NCI-H345 treated with DMSO at 0.1 percent for 48 hours (cell line): ENCODE measurements around the gene MFAP5.
"Not testable (repeated sequence)": the region's sequence is repeated elsewhere in the genome, so short reads cannot be mapped to it uniquely, and the experiment has no call there.

Experiments used
- DNase-seq: peaks from one replicate; lab custom pipeline; 2025; ENCODE audit not compliant: unreplicated experiment; lab: John Stamatoyannopoulos, UW

Gene MFAP5

DNA sequence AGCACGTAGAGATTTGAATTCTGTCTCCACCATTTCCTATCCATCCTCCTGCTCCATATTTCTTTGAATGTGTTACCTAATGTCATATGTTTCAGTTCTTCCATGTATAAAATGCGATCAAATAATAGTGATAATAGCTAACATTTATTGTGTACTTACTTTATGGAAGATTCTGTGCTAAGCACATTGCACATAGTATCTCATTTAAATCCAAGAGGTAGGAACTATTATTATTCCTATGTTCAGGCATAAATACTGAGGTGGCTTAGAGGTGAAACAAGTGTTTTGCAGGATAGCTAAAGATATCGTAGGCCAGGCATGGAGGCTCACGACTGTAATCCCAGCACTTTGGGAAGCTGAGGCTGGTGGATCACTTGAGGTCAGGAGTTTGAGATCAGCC is 32.5 kb downstream of the MFAP5 start:
- DNase-seq = no peak

DNA sequence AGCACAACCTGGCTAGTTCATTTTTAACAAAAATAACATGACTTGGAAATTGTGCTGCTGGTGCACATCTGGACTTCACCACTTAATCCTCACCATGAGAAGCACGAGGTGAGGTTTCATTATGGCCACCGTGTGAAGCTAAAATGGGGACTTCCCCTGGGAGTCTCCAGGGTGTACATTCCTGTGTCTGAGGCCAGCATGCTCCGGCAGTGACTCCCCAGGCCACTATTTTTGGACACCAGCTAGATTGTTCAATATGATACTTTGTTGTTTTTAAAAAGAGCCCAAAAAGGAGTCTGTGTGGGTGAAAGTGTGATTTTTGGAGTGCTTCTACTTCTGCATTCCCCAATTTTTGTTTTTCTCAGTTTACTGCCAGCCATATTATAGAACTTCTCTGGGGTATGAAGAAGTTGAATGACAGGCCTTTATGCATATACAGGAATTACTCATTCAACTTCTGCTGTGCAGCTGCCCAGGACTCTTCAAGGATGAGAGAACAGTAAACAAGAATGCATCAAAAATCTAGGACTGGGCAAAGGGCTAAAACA is 33.1 kb downstream of the MFAP5 start:
- no peak for DNase-seq

DNA sequence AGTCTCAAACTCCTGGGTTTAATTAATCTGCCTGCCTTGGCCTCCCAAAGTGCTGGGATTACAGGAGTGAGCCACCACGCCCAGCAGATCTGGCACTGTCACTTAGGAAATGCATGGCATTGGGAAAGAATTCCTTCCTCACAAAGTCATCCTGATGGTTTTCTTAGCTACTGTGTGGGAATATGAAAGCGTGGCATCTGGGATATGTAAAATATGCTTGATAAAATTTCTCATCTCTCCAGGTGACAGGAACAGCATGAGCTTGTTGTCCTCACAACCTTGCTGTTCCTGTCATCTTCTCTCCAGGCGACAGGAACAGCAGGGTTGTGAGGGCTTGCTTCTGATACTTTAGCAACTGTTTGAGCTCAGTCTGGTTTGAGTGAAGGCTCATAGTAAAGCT is 33.9 kb downstream of the MFAP5 start:
- DNase-seq = no peak

DNA sequence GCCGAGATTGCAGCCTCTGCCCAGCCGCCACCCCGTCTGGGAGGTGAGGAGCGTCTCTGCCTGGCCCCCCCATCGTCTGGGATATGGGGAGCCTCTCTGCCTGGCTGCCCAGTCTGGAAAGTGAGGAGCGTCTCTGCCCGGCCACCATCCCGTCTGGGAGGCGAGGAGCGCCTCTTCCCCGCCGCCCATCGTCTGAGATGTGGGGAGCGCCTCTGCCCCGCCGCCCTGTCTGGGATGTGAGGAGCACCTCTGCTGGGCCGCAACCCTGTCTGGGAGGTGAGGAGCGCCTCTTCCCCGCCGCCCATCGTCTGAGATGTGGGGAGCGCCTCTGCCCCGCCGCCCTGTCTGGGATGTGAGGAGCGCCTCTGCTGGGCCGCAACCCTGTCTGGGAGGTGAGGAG is 37.9 kb downstream of the MFAP5 start:
- not testable (repeated sequence) for DNase-seq

DNA sequence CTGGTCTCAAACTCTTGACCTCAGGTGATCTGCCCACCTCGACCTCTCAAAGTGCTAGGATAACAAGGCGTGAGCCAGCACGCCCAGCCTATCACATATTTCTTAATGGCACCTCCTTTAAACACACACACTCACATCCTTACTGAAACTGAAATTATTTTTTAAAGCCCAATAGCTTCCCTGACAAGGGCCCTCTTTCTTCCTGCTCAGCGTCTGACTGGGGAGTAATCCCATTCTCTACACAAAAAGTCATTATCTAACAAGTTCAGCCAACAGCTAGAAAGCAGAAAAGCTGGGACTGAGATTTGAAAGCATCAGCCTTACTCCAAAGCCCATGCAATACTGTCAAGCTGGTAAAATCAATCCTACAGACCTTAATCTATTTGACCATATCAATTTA is 40.0 kb downstream of the MFAP5 start:
- no peak for DNase-seq

DNA sequence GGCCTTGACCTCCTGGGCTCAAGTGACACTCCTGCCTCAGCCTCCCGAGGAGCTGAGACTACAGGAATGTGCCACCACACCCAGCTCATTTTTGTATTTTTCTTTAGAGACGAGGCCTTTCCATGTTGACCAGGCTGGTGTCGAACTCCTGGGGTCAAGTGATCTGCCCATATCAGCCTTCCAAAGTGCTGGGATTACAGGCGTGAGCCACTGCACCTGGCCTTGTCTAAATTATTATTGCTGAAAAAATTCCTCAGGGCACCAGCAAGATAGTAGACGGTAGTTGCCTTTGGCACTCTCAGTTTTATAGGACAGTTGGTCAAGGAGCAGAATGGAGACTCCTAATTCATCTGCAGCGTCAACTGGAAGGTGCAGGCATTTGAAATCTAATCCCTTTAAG is 47.4 kb downstream of the MFAP5 start:
- no peak for DNase-seq

DNA sequence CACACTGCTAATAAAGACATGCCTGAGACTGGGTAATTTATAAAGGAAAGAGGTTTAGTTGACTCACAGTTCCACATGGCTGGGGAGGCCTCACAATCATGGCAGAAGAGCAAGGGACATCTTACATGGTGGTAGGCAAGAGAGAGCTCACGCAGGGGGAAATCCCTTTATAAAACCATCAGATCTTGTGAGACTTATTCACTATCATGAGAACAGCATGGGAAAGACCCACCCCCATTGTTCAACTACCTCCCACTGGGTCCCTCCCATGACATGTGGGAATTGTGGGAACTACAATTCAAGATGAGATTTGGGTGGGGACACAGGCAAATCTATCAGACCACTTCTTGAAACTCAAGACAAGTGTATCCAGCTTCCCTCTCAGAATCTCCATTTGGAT is 48.7 kb downstream of the MFAP5 start:
- DNase-seq = not testable (repeated sequence)

DNA sequence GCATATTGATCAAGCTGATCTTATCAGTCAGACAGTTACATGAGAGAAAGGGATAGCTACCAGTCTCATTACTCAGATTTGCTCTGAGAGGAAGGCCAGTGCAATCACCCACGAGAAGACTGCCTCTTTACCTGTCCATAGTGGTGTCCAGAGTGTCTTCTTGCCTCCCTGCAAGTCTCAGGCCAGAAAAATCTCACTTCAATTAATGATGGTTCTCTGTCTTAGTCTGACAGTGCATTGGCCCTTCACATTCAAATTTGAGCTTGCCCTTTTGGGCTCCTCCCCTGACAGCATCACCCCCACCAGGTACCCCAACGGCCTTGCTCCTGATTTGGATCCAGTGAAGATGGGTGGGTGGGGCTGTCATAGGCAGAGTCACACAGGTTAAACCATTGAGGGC is 50.0 kb downstream of the MFAP5 start, which contains the start of gene AICDA:
Gene AICDA, minus strand, starts transcription at position 231 of the 400 bp plus-strand sequence. Its CDS starts 92 bp downstream, at position 139.
- DNase-seq = no peak

DNA sequence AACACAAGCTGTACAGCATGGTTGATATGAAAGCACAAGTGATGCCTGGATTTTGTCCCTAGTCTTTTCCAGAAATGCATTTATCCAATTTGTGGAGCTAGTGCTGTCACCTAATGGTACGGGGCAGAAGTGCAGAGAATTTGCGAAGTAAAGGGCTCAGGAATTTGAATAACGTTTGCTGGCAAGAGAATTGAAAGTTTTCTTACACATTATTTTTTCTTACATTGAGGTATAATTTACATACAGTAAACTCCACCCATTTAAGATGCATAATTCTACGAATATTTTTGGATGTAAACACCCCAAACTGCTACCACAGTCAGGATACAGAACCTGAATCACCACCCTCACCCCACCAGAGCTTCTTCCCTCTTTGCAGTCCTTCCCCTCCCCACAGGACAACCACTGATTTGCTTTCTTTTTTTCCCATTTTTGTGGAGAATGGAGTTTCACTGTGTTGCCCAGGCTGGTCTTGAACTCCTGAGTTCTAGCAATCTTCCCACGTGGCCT is 53.5 kb downstream of the MFAP5 start:
- peak; percentile 40 for DNase-seq

DNA sequence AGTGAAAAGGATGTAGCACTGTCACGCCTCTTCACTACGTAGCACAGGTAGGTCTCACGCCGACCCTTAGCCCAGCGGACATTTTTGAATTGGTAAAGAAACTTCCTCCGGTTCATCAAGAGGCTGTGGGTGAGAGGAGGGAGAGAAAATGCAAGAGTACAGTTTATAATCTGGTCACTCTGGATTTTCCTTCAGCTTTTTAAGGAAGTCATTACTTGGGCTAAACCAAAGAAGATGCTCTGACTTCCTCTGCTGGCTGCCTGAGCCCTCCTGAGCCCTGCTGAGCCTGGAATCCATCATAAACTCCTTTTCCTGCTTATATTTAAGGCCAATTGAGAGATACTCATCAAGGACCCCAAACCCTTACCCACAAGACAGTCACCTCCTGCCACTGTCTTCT is 55.7 kb downstream of the MFAP5 start:
- no peak for DNase-seq

DNA sequence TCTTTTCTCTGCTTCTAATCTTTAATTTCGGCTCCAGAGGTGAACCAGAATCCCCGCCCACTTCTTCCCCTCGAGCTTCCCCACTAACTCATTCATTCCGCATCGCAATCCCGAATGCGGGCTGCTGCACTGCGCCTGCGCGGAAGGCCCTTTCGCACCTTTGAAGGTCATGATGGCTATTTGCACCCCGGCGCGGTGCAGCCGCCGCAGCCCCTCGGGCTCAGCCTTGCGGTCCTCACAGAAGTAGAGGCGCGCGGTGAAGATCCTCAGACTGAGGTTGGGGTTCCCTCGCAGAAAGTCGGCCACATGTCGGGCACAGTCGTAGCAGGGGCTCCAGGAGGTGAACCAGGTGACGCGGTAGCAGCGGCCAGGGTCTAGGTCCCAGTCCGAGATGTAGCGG is 57.6 kb downstream of the MFAP5 start:
- DNase-seq = no peak

DNA sequence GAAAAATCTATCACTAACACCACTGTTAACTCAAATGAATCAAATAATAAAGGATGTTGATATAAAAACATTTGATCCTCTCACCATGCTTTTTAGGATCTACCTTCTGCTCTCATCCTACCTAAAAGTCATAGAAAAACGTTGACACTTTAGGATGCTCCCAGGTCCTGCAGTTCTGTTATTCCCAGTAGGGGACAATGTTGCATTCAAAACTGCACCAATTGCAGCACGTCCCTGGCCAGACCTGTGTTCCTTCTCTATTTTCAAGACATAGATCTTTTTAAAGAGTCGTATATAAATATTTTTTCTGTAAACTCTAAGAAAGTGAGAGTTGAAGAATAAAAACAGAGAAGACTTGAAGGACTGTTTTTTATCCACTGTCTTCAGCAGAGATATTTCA is 58.8 kb downstream of the MFAP5 start:
- no peak for DNase-seq

DNA sequence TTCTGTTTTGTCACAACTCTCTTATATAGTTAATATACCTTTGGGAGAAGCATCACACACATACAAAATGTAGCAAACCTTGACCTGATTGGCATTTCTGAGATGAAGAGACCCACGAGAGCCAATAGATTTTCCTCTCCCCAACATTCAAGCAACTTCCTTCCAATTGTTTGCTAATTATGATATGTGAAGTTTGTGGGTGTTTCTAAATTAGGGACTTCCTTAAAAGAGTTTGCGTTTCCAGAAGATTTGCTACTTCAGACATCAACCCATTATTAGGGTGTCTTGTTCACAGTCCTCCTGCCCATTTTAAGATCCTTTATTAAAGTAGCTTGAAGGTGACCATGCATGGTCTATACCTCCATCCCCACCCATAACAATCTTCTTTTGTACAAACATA is 59.3 kb downstream of the MFAP5 start:
- DNase-seq = no peak

DNA sequence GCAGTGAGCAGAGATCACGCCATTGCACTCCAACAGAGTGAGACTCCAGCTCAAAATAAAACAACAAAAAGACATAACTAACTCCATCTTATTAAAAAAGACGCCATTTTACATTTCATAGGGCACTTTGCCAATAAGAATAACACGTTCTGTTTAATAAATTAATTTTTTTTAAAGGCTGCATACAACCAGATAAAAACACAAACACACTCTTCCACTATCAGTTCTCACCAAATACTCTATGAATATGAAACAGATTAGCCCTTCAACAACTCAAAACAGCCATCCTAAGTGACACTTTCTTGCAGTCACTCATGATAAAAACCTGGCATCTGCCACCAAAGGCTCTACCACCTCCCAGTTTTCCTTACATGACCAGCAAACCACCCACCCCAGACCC is 66.1 kb downstream of the MFAP5 start:
- DNase-seq = no peak
